HCT116 (cell line): ENCODE measurements around the gene TACC2.

Source experiments
- CBX3 ChIP-seq: IDR thresholded peaks from 2 replicates; pipeline ENCODE4 v1.6.1; 2012; ENCODE audit warnings: low read depth
- CEBPB ChIP-seq: IDR thresholded peaks from 2 replicates; pipeline ENCODE4 v1.6.1; 2012; ENCODE audit warnings: low read depth
- EZH2 ChIP-seq: fragments of 200-600 bp; sonication (generic); IDR thresholded peaks from 2 replicates; pipeline ENCODE4 v1.6.1; 2017; ENCODE audit warnings: antibody characterized with exemption, mixed run types
- EZH2phosphoT487 ChIP-seq: fragments of 200-600 bp; IDR thresholded peaks from 2 replicates; pipeline ENCODE4 v1.6.1; 2018; ENCODE audit warnings: antibody characterized with exemption, borderline replicate concordance
- JUND ChIP-seq: IDR thresholded peaks from 2 replicates; pipeline ENCODE4 v1.6.1; 2012
- POLR2A ChIP-seq: IDR thresholded peaks from 2 replicates; pipeline ENCODE4 v1.7.0; 2011; ENCODE audit warnings: borderline replicate concordance; ENCODE audit not compliant: insufficient read depth, insufficient read length; ENCODE audit errors: extremely low read depth
- POLR2AphosphoS5 ChIP-seq: IDR thresholded peaks from 2 replicates; pipeline ENCODE4 v1.6.1; 2011; ENCODE audit warnings: mild to moderate bottlenecking, low read depth, low read length, moderate library complexity
- SIN3A ChIP-seq: IDR thresholded peaks from 2 replicates; pipeline ENCODE4 v1.6.1; 2012; ENCODE audit warnings: low read depth
- YY1 ChIP-seq: IDR thresholded peaks from 2 replicates; pipeline ENCODE4 v1.6.1; 2011; ENCODE audit warnings: low read length, low read depth, moderate library complexity, mild to moderate bottlenecking; ENCODE audit not compliant: insufficient replicate concordance; ENCODE audit errors: extremely low read depth
- TF ChIP-seq, protein P1 (sequence below), 3 experiments: fragments of 200-600 bp in 1 of 3; sonication (generic) in 1 of 3; IDR thresholded peaks in 2 of 3; conservative IDR thresholded peaks in 1 of 3; 2 replicates each; pipeline ENCODE4 v1.5.1; 2012 to 2017; ENCODE audit warnings: low read depth in 2 of 3, low read length in 2 of 3, antibody characterized with exemption in 1 of 3, borderline replicate concordance in 1 of 3, control low read depth in 1 of 3, mild to moderate bottlenecking in 1 of 3, mixed read lengths in 1 of 3, mixed run types in 1 of 3, moderate library complexity in 1 of 3; ENCODE audit not compliant: insufficient read depth in 1 of 3
- TF ChIP-seq, protein P2 (sequence below): IDR thresholded peaks from 2 replicates; pipeline ENCODE4 v1.6.1; 2012
- TF ChIP-seq, protein P3 (sequence below): IDR thresholded peaks from 2 replicates; pipeline ENCODE4 v1.6.1; 2011; ENCODE audit warnings: mild to moderate bottlenecking, low read length, moderate library complexity; ENCODE audit not compliant: insufficient replicate concordance; ENCODE audit errors: extremely low read depth

DNA sequence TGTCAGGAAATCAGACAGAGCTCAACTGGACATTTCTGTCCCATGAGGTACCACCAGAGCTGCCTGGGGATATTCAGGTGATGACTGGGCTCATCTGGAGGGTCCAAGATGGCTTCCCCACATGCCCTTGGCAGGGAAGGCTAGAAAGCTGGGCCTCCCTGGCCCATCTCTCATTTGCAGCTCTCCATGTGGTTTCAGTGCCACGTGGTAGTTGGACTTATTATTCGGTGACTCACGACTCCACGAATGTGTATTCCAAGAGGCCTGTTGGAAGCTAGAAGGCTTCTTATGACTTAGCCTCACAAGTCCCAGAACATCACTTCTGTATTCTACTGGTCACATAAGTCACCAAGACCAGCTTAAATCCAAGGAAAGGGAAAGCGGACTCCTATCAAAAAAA lies 36.7 kb upstream of the TACC2 start:
- TF ChIP-seq, protein P1, sequence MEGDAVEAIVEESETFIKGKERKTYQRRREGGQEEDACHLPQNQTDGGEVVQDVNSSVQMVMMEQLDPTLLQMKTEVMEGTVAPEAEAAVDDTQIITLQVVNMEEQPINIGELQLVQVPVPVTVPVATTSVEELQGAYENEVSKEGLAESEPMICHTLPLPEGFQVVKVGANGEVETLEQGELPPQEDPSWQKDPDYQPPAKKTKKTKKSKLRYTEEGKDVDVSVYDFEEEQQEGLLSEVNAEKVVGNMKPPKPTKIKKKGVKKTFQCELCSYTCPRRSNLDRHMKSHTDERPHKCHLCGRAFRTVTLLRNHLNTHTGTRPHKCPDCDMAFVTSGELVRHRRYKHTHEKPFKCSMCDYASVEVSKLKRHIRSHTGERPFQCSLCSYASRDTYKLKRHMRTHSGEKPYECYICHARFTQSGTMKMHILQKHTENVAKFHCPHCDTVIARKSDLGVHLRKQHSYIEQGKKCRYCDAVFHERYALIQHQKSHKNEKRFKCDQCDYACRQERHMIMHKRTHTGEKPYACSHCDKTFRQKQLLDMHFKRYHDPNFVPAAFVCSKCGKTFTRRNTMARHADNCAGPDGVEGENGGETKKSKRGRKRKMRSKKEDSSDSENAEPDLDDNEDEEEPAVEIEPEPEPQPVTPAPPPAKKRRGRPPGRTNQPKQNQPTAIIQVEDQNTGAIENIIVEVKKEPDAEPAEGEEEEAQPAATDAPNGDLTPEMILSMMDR (IDR thresholded peaks at IDR 0.05 in 2 of 3, conservative IDR thresholded peaks at IDR 0.05 in 1 of 3; ENCODE audit: borderline replicate concordance in 1 of 3, insufficient read depth in 1 of 3, low read depth in 2 of 3, low read length in 2 of 3) = no peak
- TF ChIP-seq EZH2phosphoT487 (no peak), CEBPB (no peak), YY1 (no peak), SIN3A (no peak), POLR2A (no peak), JUND (no peak), EZH2 (no peak), POLR2AphosphoS5 (no peak), CBX3 (no peak)
- TF ChIP-seq, protein P2, sequence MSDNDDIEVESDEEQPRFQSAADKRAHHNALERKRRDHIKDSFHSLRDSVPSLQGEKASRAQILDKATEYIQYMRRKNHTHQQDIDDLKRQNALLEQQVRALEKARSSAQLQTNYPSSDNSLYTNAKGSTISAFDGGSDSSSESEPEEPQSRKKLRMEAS = no peak
- TF ChIP-seq, protein P3, sequence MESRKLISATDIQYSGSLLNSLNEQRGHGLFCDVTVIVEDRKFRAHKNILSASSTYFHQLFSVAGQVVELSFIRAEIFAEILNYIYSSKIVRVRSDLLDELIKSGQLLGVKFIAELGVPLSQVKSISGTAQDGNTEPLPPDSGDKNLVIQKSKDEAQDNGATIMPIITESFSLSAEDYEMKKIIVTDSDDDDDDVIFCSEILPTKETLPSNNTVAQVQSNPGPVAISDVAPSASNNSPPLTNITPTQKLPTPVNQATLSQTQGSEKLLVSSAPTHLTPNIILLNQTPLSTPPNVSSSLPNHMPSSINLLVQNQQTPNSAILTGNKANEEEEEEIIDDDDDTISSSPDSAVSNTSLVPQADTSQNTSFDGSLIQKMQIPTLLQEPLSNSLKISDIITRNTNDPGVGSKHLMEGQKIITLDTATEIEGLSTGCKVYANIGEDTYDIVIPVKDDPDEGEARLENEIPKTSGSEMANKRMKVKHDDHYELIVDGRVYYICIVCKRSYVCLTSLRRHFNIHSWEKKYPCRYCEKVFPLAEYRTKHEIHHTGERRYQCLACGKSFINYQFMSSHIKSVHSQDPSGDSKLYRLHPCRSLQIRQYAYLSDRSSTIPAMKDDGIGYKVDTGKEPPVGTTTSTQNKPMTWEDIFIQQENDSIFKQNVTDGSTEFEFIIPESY = no peak
